Mucosa of descending colon (tissue), 3 donors: Measurements from ENCODE around the gene STX4. TPM values are rescaled to one million over a fixed set of nuclear protein-coding genes. Genes with fewer than 3 reads are reported as not detected.

Experiments used
- ATAC-seq: fragments of 200-7000 bp; cut with Tn5 transposase; one replicate; pipeline ENCODE4 v1.9.1; 2020; ENCODE audit warnings: mild to moderate bottlenecking, moderate library complexity
- DNase-seq, 3 donors: peaks; one replicate each; pipeline ENCODE4 v3.0.0-alpha.2; 2020
- H3K36me3 ChIP-seq: fragments of 200-600 bp; one replicate; pipeline ENCODE4 v1.8.0; 2021; ENCODE audit warnings: low read depth, mild to moderate bottlenecking
- H3K4me1 ChIP-seq: fragments of 200-600 bp; one replicate; pipeline ENCODE4 v1.8.0; 2021; ENCODE audit warnings: low read depth, mild to moderate bottlenecking
- H3K4me3 ChIP-seq: fragments of 200-600 bp; one replicate; pipeline ENCODE4 v1.8.0; 2021; ENCODE audit warnings: mild to moderate bottlenecking
- H3K9me3 ChIP-seq: fragments of 200-600 bp; one replicate; pipeline ENCODE4 v1.8.0; 2021; ENCODE audit warnings: mild to moderate bottlenecking
- intact Hi-C, 2 donors: fragments of 100-400 bp; cut with DNase I in 1 of 2; cut with micrococcal nuclease in 1 of 2; formaldehyde crosslinking; loops; one replicate each; pipeline versions ENCODE4 v1.11.0 to v1.11.1; 2022; cut with DNase I, micrococcal nuclease
- total RNA-seq, 3 donors: library from RNA; stranded (reverse); fragmentation: NEBNext Ultra II Directional in 2 of 3; extraction: Animal tissue kit (Norgen Biotek cat#: 25700) in 2 of 3; gene quantifications; one replicate each; pipeline versions ENCODE4 v1.2.1 to v1.2.4, GENCODE V29; 2021 to 2023
- TF ChIP-seq, protein P1 (sequence below): fragments of 200-600 bp; IDR thresholded peaks from one replicate; pipeline ENCODE4 v1.8.0; 2022; ENCODE audit warnings: antibody characterized with exemption, mild to moderate bottlenecking
- donor health status: DM: no; HTN: no; CAD: no; lungs with moderate emphysema.
- donor health status: DM: no; HTN: no; CAD: no.
- donor health status: DM: no; HTN: yes; CAD: no.

The STX4 gene
- total RNA-seq, 3 donors from 2014 or later: 74.8 to 87.7 (median 86.9) TPM

DNA sequence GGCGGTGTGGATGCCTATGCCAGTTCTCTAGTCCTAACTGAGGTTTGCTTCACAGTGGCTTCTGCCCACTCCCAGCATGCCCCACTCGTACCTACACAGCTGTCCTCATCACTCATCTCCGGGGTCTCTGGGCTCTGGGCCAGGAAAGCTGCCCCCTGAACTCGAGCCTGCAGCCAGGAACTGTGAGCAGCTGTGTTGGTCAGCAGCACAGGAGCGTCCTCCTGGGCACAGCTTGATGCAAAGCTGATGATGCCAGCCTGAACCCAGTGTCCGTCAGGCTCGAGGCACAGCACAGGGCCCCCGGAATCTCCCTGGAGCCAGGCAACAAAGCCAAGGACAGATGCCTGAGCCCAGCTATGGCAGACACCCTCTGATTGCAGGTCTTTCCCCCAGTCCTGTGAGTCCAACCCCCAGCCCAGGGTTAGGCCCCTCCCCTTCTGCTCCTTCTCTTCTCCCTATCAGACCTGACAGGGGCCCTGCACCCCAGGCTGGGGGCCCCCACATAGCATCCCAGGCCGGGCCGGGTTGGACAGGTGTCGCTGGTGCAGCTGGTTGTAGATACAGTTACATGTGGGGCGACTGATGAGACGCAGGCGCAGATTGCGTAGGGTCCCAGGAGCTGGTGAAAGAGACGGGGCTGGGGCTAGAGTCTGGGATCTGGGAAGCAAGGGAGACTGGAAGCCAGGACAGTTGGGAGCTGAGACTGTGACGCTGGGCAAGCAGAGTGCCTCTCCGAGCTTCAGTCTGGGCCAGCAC, 52.7 kb downstream of the STX4 start:
- intact Hi-C loops: no loop called here
- ATAC-seq (no peak), DNase-seq (no peak)
- TF ChIP-seq, protein P1, sequence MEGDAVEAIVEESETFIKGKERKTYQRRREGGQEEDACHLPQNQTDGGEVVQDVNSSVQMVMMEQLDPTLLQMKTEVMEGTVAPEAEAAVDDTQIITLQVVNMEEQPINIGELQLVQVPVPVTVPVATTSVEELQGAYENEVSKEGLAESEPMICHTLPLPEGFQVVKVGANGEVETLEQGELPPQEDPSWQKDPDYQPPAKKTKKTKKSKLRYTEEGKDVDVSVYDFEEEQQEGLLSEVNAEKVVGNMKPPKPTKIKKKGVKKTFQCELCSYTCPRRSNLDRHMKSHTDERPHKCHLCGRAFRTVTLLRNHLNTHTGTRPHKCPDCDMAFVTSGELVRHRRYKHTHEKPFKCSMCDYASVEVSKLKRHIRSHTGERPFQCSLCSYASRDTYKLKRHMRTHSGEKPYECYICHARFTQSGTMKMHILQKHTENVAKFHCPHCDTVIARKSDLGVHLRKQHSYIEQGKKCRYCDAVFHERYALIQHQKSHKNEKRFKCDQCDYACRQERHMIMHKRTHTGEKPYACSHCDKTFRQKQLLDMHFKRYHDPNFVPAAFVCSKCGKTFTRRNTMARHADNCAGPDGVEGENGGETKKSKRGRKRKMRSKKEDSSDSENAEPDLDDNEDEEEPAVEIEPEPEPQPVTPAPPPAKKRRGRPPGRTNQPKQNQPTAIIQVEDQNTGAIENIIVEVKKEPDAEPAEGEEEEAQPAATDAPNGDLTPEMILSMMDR: no peak
- Histone ChIP-seq H3K9me3 (no peaks in the 10 kb centered on the region), H3K36me3 (no peaks in the 10 kb centered on the region), H3K4me1 (no peaks in the 10 kb centered on the region), H3K4me3 (no peak overlapping the region)

DNA sequence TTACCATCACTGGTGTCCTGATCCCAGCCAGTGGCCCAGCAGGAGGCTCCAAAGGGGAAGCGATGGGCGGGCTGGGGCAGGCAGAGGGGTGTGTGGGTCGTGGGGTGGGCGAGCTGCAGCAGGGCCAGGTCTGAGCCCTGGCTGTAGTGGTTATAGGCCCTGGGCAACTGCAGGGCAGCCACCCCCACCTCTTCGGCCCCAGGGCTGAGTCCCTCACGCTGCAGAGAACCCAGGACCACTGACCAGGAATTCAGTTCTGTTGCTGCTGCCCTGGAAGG, 53.2 kb downstream of the STX4 start:
- H3K9me3 ChIP-seq: no peaks in the 10 kb centered on the region
- TF ChIP-seq, protein P1: no peak
- intact Hi-C loops: no loop called here
- no peaks in the 10 kb centered on the region for H3K36me3 ChIP-seq
- ATAC-seq: no peak
- H3K4me3 ChIP-seq: no peak overlapping the region
- no peak for DNase-seq
- no peaks in the 10 kb centered on the region for H3K4me1 ChIP-seq

DNA sequence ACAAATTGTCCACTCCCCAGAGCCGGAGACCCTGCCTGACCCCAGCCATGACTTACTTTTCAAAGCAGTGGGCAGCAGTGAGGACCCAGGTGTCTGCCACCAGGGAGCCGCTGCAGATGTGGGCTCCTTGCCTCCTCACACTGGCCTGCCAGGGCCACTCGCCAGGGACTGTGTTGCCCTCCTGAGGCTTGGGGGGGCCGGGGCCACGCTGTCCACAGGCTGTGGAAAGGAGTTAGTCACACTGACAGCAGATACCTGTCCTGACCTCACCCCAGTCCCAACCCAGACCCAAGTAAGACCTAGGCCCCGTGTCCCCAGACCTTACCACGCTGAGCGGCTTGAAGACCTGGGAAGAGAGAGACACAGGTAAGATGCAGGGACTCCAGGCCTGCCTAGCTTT, 54.1 kb downstream of the STX4 start:
- no peaks in the 10 kb centered on the region for H3K36me3 ChIP-seq
- no peaks in the 10 kb centered on the region for H3K4me1 ChIP-seq

DNA sequence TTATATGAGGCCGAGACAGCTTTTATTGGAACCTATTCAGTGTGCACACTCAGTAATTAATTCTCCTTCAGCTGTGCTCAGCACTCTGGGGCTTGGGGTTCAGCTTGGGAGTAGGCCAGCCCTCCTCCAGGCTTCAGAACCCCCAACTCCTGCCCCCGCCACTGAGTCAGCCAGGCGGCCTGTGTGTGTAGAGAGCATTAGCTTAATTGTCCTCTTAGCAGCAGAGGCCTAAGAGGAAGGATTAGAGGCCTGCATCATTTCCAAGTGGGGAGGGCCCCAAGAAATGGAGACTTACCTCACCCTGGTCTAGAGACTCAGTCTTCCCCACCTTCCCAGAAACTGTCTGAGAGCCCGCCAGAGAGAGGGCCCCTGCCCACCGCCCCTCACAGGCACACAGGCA, 54.6 kb downstream of the STX4 start:
- ATAC-seq: no peak
- Histone ChIP-seq H3K36me3 (no peaks in the 10 kb centered on the region), H3K4me3 (no peak overlapping the region), H3K9me3 (no peaks in the 10 kb centered on the region), H3K4me1 (no peaks in the 10 kb centered on the region)
- intact Hi-C loops: no loop called here
- TF ChIP-seq, protein P1: no peak
- no peak for DNase-seq

More for the DNA sequence above, 54.1 kb downstream of the STX4 start:
- no peak overlapping the region for H3K4me3 ChIP-seq
- DNase-seq (no peak), ATAC-seq (no peak)
- TF ChIP-seq, protein P1: no peak
- no peaks in the 10 kb centered on the region for H3K9me3 ChIP-seq
- intact Hi-C loops: no loop called here

DNA sequence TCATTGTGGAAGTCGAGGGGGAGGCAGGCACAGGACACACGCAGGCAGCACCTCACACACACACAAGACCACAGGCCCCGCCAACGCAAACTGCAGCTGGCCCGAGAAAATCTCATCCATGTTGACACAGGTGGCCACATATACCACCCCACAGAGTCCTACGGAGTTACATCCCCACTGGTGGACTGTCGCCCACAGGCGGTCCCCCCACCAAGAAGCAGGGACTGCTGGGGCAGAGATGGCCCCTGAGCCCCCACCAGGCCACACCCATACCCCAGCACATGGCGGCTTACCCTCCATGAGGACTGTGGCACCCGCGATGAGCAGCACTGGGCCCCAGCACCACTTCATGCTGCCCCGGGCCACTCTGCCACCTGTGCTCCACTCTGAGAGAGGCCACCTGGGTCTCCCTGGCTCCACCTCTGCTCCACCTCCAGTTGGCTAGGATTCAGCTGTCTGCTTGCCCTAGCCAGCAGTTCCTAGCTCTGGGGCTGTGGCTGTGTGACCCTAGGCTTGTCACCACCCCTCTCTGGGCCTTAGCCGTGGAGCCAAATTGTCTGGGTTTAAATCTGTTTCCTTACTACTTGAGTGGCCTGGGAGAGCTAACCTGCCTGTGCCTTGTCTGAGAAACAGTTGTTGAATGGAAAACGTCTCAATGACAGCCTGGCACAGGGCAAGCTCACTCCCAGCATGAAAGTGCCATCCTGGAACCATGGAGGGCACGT, 55.3 kb downstream of the STX4 start, which contains the start of gene PRSS53:
Gene PRSS53 (minus strand): TSS at position 485 of the 725 bp plus-strand sequence. CDS start 134 bp downstream, at position 351.
- no peaks in the 10 kb centered on the region for H3K9me3 ChIP-seq
- no peaks in the 10 kb centered on the region for H3K36me3 ChIP-seq
- H3K4me1 ChIP-seq: peaks cover 5% of the 10 kb centered on the region
- intact Hi-C loops: no loop called here
- ATAC-seq: no peak
- no peak for DNase-seq
- TF ChIP-seq, protein P1: no peak
- H3K4me3 ChIP-seq: no peak within 1 kb of the TSS
